Activated naive CD4-positive, alpha-beta T cell treated with anti-CD3 and anti-CD28 coated beads, Interleukin-2, amount 10 ng/mL, durations not matched to agents 7 days and 5 days (primary cell): ENCODE results near the gene PLEKHA6.

ENCODE experiments used
- CTCF ChIA-PET: fragments of 350-600 bp; sonication (Branson Sonifier 250); formaldehyde crosslinking; loops from one replicate; lab custom pipeline; 2021; ENCODE audit warnings: antibody characterized with exemption; lab: Charles Lee
- DNase-seq: peaks from one replicate; pipeline ENCODE4 v3.0.0-alpha.2; 2020
- H3K27ac Mint-ChIP-seq: one replicate; pipeline ENCODE4 v1.8.0; 2021; ENCODE audit warnings: mild to moderate bottlenecking, moderate library complexity, mixed read lengths
- H3K27me3 Mint-ChIP-seq: one replicate; pipeline ENCODE4 v1.8.0; 2021; ENCODE audit warnings: mild to moderate bottlenecking, mixed read lengths
- H3K36me3 Mint-ChIP-seq: one replicate; pipeline ENCODE4 v1.8.0; 2021; ENCODE audit warnings: mixed read lengths
- H3K4me1 Mint-ChIP-seq: one replicate; pipeline ENCODE4 v1.8.0; 2021; ENCODE audit warnings: mixed read lengths
- H3K4me3 Mint-ChIP-seq: one replicate; pipeline ENCODE4 v1.8.0; 2021; ENCODE audit warnings: mild to moderate bottlenecking, moderate library complexity, mixed read lengths
- H3K9me3 Mint-ChIP-seq: one replicate; pipeline ENCODE4 v1.8.0; 2021; ENCODE audit warnings: mixed read lengths

Gene PLEKHA6

GRCh38 chr1:204396015-204396583 is 36.4 kb upstream of the PLEKHA6 start:
- H3K27ac Mint-ChIP-seq, result no peak overlapping the region
- DNase-seq, result no peak

GRCh38 chr1:204391629-204392028 is 31.9 kb upstream of the PLEKHA6 start:
- Mint-ChIP-seq H3K27ac (no peak overlapping the region), H3K27me3 (no peaks in the 10 kb centered on the region), H3K36me3 (peaks cover 15% of the 10 kb centered on the region), H3K9me3 (no peaks in the 10 kb centered on the region), H3K4me1 (peaks cover 4% of the 10 kb centered on the region), H3K4me3 (no peak overlapping the region)
- DNase-seq, result no peak
- CTCF ChIA-PET, result interaction anchor here (1.3 to 1.5 kb wide), 2 partner anchors 9 to 11 kb away, joined by 3 read pairs; no protein-coding TSS in a partner anchor

More at GRCh38 chr1:204396015-204396583, 36.4 kb upstream of the PLEKHA6 start:
- H3K27me3 Mint-ChIP-seq, result no peaks in the 10 kb centered on the region
- CTCF ChIA-PET, result interaction anchor here (1.0 kb wide), 2 partner anchors 11 to 234 kb away, joined by 3 read pairs; no protein-coding TSS in a partner anchor
- no peaks in the 10 kb centered on the region for H3K9me3 Mint-ChIP-seq
- peaks cover 39% of the 10 kb centered on the region for H3K36me3 Mint-ChIP-seq
- peaks cover 2% of the 10 kb centered on the region for H3K4me1 Mint-ChIP-seq
- H3K4me3 Mint-ChIP-seq, result no peak overlapping the region

GRCh38 chr1:204390751-204391466 is 31.2 kb upstream of the PLEKHA6 start:
- H3K9me3 Mint-ChIP-seq, result no peaks in the 10 kb centered on the region
- H3K36me3 Mint-ChIP-seq, result peaks cover 10% of the 10 kb centered on the region
- H3K4me1 Mint-ChIP-seq, result peaks cover 4% of the 10 kb centered on the region
- no peak for DNase-seq
- no peak overlapping the region for H3K4me3 Mint-ChIP-seq
- CTCF ChIA-PET, result interaction anchor here (1.3 kb wide), 1 partner anchor 10 kb away, joined by 3 read pairs; no protein-coding TSS in a partner anchor
- H3K27me3 Mint-ChIP-seq, result no peaks in the 10 kb centered on the region
- no peak overlapping the region for H3K27ac Mint-ChIP-seq

- no peak overlapping the region for H3K27ac Mint-ChIP-seq
- H3K4me3 Mint-ChIP-seq, result no peak overlapping the region
- CTCF ChIA-PET, result interaction anchor here (0.8 to 1.8 kb wide), 2 partner anchors 13 to 45 kb away, joined by 3 to 6 read pairs; no protein-coding TSS in a partner anchor
- no peaks in the 10 kb centered on the region for H3K27me3 Mint-ChIP-seq
- no peaks in the 10 kb centered on the region for H3K9me3 Mint-ChIP-seq
- peaks cover 4% of the 10 kb centered on the region for H3K4me1 Mint-ChIP-seq
- DNase-seq, result no peak
- H3K36me3 Mint-ChIP-seq, result no peaks in the 10 kb centered on the region
These were observed 26.0 kb upstream of the PLEKHA6 start for GRCh38 chr1:204385727-204386126.

GRCh38 chr1:204384636-204385352 is 25.1 kb upstream of the PLEKHA6 start:
- no peak overlapping the region for H3K4me3 Mint-ChIP-seq
- CTCF ChIA-PET, result interaction anchor here (0.8 kb wide), 1 partner anchor 46 kb away, joined by 3 read pairs; no protein-coding TSS in a partner anchor
- no peak for DNase-seq
- H3K4me1 Mint-ChIP-seq, result peaks cover 3% of the 10 kb centered on the region
- no peaks in the 10 kb centered on the region for H3K36me3 Mint-ChIP-seq
- H3K9me3 Mint-ChIP-seq, result no peaks in the 10 kb centered on the region
- H3K27me3 Mint-ChIP-seq, result no peaks in the 10 kb centered on the region
- H3K27ac Mint-ChIP-seq, result no peak overlapping the region

GRCh38 chr1:204383163-204383904 is 23.6 kb upstream of the PLEKHA6 start:
- CTCF ChIA-PET, result interaction anchor here (0.8 to 2.8 kb wide), 2 partner anchors 9 to 15 kb away, joined by 3 to 13 read pairs; no protein-coding TSS in a partner anchor
- Mint-ChIP-seq H3K4me1 (peaks cover 4% of the 10 kb centered on the region), H3K9me3 (no peaks in the 10 kb centered on the region), H3K27ac (no peak overlapping the region), H3K4me3 (no peak overlapping the region), H3K36me3 (no peaks in the 10 kb centered on the region), H3K27me3 (no peaks in the 10 kb centered on the region)
- no peak for DNase-seq

GRCh38 chr1:204382714-204383083 is 23.0 kb upstream of the PLEKHA6 start:
- H3K36me3 Mint-ChIP-seq, result no peaks in the 10 kb centered on the region
- no peak overlapping the region for H3K27ac Mint-ChIP-seq
- no peaks in the 10 kb centered on the region for H3K9me3 Mint-ChIP-seq
- H3K4me3 Mint-ChIP-seq, result no peak overlapping the region
- H3K4me1 Mint-ChIP-seq, result peaks cover 11% of the 10 kb centered on the region
- CTCF ChIA-PET, result interaction anchor here (0.8 to 2.8 kb wide), 3 partner anchors 10 to 175 kb away, joined by 3 to 13 read pairs (median 3); no protein-coding TSS in a partner anchor
- DNase-seq, result no peak
- no peaks in the 10 kb centered on the region for H3K27me3 Mint-ChIP-seq

- DNase-seq, result no peak
- H3K36me3 Mint-ChIP-seq, result no peaks in the 10 kb centered on the region
These were observed 20.6 kb upstream of the PLEKHA6 start for GRCh38 chr1:204380293-204380831.

GRCh38 chr1:204377800-204378668 is 18.3 kb upstream of the PLEKHA6 start:
- no peaks in the 10 kb centered on the region for H3K36me3 Mint-ChIP-seq
- no peak overlapping the region for H3K27ac Mint-ChIP-seq
- H3K4me1 Mint-ChIP-seq, result peaks cover 11% of the 10 kb centered on the region
- peaks cover 1% of the 10 kb centered on the region for H3K27me3 Mint-ChIP-seq
- no peaks in the 10 kb centered on the region for H3K9me3 Mint-ChIP-seq
- DNase-seq, result peak; percentile 57
- H3K4me3 Mint-ChIP-seq, result peak overlapping the region; percentile 61
- CTCF ChIA-PET, result interaction anchor here (1.1 to 1.5 kb wide), 4 partner anchors 15 to 429 kb away, joined by 3 to 9 read pairs (median 4); no protein-coding TSS in a partner anchor

More at GRCh38 chr1:204380293-204380831, 20.6 kb upstream of the PLEKHA6 start:
- Mint-ChIP-seq H3K27me3 (no peaks in the 10 kb centered on the region), H3K9me3 (no peaks in the 10 kb centered on the region), H3K4me1 (peaks cover 11% of the 10 kb centered on the region), H3K27ac (no peak overlapping the region), H3K4me3 (no peak overlapping the region)
- CTCF ChIA-PET, result interaction anchor here (0.9 to 2.8 kb wide), 4 partner anchors 11 to 217 kb away, joined by 3 to 13 read pairs (median 3); no protein-coding TSS in a partner anchor

GRCh38 chr1:204376919-204377799 is 17.4 kb upstream of the PLEKHA6 start:
- Mint-ChIP-seq H3K4me3 (peak overlapping the region; percentile 35), H3K27ac (no peak overlapping the region), H3K36me3 (no peaks in the 10 kb centered on the region), H3K4me1 (peaks cover 11% of the 10 kb centered on the region), H3K27me3 (peaks cover 10% of the 10 kb centered on the region), H3K9me3 (no peaks in the 10 kb centered on the region)
- CTCF ChIA-PET, result interaction anchor here (1.1 to 2.1 kb wide), 4 partner anchors 21 to 430 kb away, joined by 3 to 11 read pairs (median 6); no protein-coding TSS in a partner anchor
- no peak for DNase-seq

GRCh38 chr1:204376465-204376864 is 16.7 kb upstream of the PLEKHA6 start:
- CTCF ChIA-PET, result interaction anchor here (1.8 to 2.1 kb wide), 2 partner anchors 13 to 22 kb away, joined by 5 to 11 read pairs; no protein-coding TSS in a partner anchor
- H3K36me3 Mint-ChIP-seq, result no peaks in the 10 kb centered on the region
- no peak overlapping the region for H3K4me3 Mint-ChIP-seq
- no peak overlapping the region for H3K27ac Mint-ChIP-seq
- H3K4me1 Mint-ChIP-seq, result peaks cover 9% of the 10 kb centered on the region
- H3K27me3 Mint-ChIP-seq, result peaks cover 11% of the 10 kb centered on the region
- no peaks in the 10 kb centered on the region for H3K9me3 Mint-ChIP-seq
- no peak for DNase-seq
